Measurements from ENCODE around the gene OLIG1. TPM values are rescaled to one million over a fixed set of nuclear protein-coding genes. Genes with fewer than 3 reads are reported as not detected.

The OLIG1 gene
- total RNA-seq, 1 experiment from 2014 or later, result not detected

DNA sequence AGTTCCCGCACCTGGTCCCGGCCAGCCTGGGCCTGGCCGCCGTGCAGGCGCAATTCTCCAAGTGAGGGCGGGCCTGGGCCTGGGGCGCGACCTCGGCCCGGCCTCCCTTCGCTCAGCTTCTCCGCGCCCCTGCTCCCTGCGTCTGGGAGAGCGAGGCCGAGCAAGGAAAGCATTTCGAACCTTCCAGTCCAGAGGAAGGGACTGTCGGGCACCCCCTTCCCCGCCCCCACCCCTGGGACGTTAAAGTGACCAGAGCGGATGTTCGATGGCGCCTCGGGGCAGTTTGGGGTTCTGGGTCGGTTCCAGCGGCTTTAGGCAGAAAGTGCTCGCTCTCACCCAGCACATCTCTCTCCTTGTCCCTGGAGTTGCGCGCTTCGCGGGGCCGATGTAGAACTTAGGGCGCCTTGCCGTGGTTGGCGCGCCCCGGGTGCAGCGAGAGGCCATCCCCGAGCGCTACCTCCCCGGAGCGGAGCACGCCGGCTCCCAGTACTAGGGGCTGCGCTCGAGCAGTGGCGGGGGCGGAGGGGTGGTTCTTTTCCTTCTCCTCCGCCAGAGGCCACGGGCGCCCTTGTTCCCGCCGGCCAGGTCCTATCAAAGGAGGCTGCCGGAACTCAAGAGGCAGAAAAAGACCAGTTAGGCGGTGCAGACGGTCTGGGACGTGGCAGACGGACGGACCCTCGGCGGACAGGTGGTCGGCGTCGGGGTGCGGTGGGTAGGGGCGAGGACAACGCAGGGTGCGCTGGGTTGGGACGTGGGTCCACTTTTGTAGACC is 1.2 kb downstream of the OLIG1 start:
- CTCF ChIA-PET, result no interaction called here
- DNase-seq (ENCODE audit: unreplicated experiment), result no peak
- Mint-ChIP-seq H3K9me3 (ENCODE audit: unreplicated experiment) (no peaks in the 10 kb centered on the region), H3K36me3 (ENCODE audit: insufficient read depth, unreplicated experiment) (no peaks in the 10 kb centered on the region), H3K27ac (ENCODE audit: low read depth, unreplicated experiment) (no peak overlapping the region), H3K4me1 (ENCODE audit: insufficient read depth, unreplicated experiment) (no peaks in the 10 kb centered on the region), H3K4me3 (ENCODE audit: unreplicated experiment) (peak overlapping the region; percentile 49), H3K27me3 (ENCODE audit: insufficient read depth, unreplicated experiment) (peaks cover 87% of the 10 kb centered on the region)
- intact Hi-C loops (cut with micrococcal nuclease), result no loop called here
- no TSS peak for BruUV-seq (replicated peaks)
- TF ChIP-seq, protein P1, sequence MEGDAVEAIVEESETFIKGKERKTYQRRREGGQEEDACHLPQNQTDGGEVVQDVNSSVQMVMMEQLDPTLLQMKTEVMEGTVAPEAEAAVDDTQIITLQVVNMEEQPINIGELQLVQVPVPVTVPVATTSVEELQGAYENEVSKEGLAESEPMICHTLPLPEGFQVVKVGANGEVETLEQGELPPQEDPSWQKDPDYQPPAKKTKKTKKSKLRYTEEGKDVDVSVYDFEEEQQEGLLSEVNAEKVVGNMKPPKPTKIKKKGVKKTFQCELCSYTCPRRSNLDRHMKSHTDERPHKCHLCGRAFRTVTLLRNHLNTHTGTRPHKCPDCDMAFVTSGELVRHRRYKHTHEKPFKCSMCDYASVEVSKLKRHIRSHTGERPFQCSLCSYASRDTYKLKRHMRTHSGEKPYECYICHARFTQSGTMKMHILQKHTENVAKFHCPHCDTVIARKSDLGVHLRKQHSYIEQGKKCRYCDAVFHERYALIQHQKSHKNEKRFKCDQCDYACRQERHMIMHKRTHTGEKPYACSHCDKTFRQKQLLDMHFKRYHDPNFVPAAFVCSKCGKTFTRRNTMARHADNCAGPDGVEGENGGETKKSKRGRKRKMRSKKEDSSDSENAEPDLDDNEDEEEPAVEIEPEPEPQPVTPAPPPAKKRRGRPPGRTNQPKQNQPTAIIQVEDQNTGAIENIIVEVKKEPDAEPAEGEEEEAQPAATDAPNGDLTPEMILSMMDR (IDR thresholded peaks at IDR 0.05; ENCODE audit: unreplicated experiment), result no peak
- POLR2A ChIA-PET, result no interaction called here

DNA sequence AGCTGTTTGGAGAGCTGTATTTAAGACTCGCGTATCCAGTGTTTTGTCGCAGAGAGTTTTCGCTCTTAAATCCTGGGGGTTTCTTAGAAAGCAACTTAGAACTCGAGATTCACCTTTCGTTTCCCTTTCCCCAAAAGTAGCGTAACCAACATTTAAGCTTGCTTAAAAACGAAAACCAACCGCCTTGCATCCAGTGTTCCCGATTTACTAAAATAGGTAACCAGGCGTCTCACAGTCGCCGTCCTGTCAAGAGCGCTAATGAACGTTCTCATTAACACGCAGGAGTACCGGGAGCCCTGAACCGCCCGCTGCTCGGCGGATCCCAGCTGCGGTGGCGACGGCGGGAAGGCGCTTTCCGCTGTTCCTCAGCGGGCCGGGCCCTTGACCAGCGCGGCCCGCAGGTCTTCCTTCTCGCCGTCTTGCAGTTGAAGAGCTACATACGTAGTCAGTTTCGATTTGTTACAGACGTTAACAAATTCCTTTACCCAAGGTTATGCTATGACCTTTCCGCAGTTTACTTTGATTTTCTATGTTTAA is 1.9 kb downstream of the OLIG1 start:
- BruUV-seq (replicated peaks), result no TSS peak
- Mint-ChIP-seq H3K9me3 (ENCODE audit: unreplicated experiment) (no peaks in the 10 kb centered on the region), H3K36me3 (ENCODE audit: insufficient read depth, unreplicated experiment) (no peaks in the 10 kb centered on the region), H3K27me3 (ENCODE audit: insufficient read depth, unreplicated experiment) (peaks cover 87% of the 10 kb centered on the region), H3K4me3 (ENCODE audit: unreplicated experiment) (peak overlapping the region; percentile 49), H3K4me1 (ENCODE audit: insufficient read depth, unreplicated experiment) (no peaks in the 10 kb centered on the region), H3K27ac (ENCODE audit: low read depth, unreplicated experiment) (no peak overlapping the region)
- ChIA-PET CTCF (no interaction called here), POLR2A (no interaction called here)
- intact Hi-C loops (cut with micrococcal nuclease), result no loop called here
- TF ChIP-seq, protein P1 (IDR thresholded peaks at IDR 0.05; ENCODE audit: unreplicated experiment), result no peak
- no peak for DNase-seq (ENCODE audit: unreplicated experiment)

DNA sequence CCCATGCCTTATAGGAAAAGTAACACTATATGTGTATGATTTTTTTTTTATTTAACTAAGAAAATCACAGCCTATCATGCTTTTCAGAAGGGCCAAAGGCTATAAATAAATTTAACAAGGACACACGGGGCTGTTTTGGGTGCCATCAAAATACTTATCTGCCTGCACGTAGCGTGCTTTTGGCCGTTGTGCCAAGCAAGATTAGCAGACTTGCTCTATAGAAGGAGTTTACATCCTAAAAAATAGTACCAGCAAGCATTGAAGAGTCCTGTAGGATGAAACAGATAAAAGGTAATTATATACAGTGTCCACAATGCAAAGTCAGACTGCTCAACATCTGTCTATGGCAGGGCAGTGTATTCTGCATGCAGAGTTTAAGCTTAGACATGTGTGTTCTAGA is 3.7 kb downstream of the OLIG1 start:
- BruUV-seq (replicated peaks), result no TSS peak
- DNase-seq (ENCODE audit: unreplicated experiment), result no peak
- no peaks in the 10 kb centered on the region for H3K4me1 Mint-ChIP-seq (ENCODE audit: insufficient read depth, unreplicated experiment)
- intact Hi-C loops (cut with micrococcal nuclease), result no loop called here
- H3K4me3 Mint-ChIP-seq (ENCODE audit: unreplicated experiment), result no peak overlapping the region
- H3K27ac Mint-ChIP-seq (ENCODE audit: low read depth, unreplicated experiment), result no peak overlapping the region
- H3K27me3 Mint-ChIP-seq (ENCODE audit: insufficient read depth, unreplicated experiment), result peaks cover 85% of the 10 kb centered on the region
- ChIA-PET POLR2A (no interaction called here), CTCF (interaction anchor here (1.5 kb wide), 1 partner anchor 20 kb away, joined by 6 read pairs; no protein-coding TSS in a partner anchor)
- TF ChIP-seq, protein P1 (IDR thresholded peaks at IDR 0.05; ENCODE audit: unreplicated experiment), result no peak
- no peaks in the 10 kb centered on the region for H3K9me3 Mint-ChIP-seq (ENCODE audit: unreplicated experiment)
- H3K36me3 Mint-ChIP-seq (ENCODE audit: insufficient read depth, unreplicated experiment), result no peaks in the 10 kb centered on the region

DNA sequence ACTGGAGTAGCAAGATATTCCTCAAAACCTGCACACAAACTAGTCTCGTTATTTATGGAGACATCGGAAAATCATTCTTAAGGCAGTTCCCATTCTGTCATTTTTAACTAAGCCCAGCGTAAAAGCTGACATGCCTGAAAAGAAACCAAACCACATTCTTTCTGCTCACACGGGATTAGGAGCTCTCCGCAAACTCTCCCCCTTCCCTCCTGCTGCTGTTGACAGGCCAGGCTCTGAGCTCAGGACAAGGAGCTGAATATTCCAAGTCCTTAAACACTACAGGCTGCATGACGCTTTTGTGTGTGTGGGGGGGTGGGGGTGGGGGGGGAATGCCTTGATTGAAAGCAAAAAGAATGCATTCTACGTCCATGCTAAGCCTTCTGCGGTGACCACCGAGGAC is 5.2 kb downstream of the OLIG1 start:
- ChIA-PET CTCF (interaction anchor here (0.5 kb wide), 1 partner anchor 28 kb away, joined by 3 read pairs; no protein-coding TSS in a partner anchor), POLR2A (no interaction called here)
- peaks cover 73% of the 10 kb centered on the region for H3K27me3 Mint-ChIP-seq (ENCODE audit: insufficient read depth, unreplicated experiment)
- DNase-seq (ENCODE audit: unreplicated experiment), result no peak
- TF ChIP-seq, protein P1 (IDR thresholded peaks at IDR 0.05; ENCODE audit: unreplicated experiment), result no peak
- no peaks in the 10 kb centered on the region for H3K9me3 Mint-ChIP-seq (ENCODE audit: unreplicated experiment)
- no peak overlapping the region for H3K4me3 Mint-ChIP-seq (ENCODE audit: unreplicated experiment)
- BruUV-seq (replicated peaks), result no TSS peak
- H3K36me3 Mint-ChIP-seq (ENCODE audit: insufficient read depth, unreplicated experiment), result no peaks in the 10 kb centered on the region
- intact Hi-C loops (cut with micrococcal nuclease), result no loop called here
- no peaks in the 10 kb centered on the region for H3K4me1 Mint-ChIP-seq (ENCODE audit: insufficient read depth, unreplicated experiment)
- H3K27ac Mint-ChIP-seq (ENCODE audit: low read depth, unreplicated experiment), result no peak overlapping the region

Data from MCF 10A (cell line).